ENCODE measurements around the gene MIAT. TPM values are rescaled to one million over a fixed set of nuclear protein-coding genes. Genes with fewer than 3 reads are reported as not detected.
A peak's percentile ranks its signal among the peaks of the same experiment; 100 is the strongest.

MIAT gene
- 1 to 10 TPM in 2 of 4 donors, under 1 TPM in 2; 0.72 to 7.6 (median 1.1) TPM for total RNA-seq

DNA sequence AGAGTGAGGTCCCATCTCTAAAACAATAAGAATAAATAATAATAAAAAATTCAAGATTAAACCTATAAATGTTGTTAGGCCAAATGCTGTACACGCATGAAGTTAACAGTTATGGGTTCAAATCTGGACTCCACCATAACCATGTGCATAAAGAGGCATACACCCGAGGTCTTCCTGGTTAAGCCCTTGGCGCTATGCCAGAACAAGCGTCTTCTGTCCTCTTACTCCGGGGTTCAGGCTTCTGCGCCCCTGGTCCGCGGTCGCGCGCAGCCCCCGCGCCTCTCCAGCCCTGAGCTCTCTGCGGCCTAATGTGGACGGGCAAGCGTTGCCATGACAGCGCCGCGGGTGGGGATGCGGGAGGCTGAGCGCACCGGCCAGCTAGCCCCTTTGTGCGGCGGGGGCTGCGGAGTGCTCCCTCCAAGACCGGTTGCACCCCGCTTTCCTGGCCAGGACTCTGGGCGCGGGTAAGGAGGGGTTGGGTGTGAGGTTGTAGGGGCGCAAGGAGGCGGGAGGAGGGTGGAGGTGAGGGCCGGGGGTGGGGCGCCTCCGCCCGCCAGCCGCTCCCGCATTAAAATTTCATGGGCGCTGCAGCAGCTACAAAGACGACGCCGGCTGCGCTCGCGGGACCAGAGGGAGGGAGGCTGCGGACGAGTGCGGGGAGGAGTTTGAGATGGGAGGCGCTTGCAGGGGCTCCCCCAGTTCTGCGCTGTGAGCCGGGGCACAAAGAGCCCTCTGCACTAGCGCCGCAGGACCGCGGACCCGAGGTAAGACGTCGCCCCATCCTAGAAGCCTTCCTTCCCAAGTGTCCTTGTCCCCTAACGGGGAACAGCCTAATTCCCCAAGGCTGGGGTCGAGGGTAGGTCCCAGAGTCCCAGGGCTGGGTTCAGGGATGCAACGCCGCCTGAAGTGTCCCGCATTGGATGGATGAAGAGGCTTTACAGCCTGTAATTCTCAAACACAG, at the start of gene MIAT:
TSS of gene MIAT (plus strand) at position 698 of the 961 bp plus-strand sequence.
- 2% methylated on average over 44 of the region's 62 CpGs for WGBS
- H3K4me3 ChIP-seq, result peak within 1 kb of the TSS; percentile 44
- peaks cover 45% of the 10 kb centered on the region for H3K27me3 ChIP-seq
- no peak for DNase-seq (ENCODE audit: low spot score in 2 of 2)
- H3K4me1 ChIP-seq, result peaks cover 25% of the 10 kb centered on the region
- no peaks in the 10 kb centered on the region for H3K36me3 ChIP-seq
- H3K27ac ChIP-seq, result no peak within 1 kb of the TSS
- no peak for TF ChIP-seq POLR2AphosphoS5 (IDR thresholded peaks at IDR 0.05)
- TF ChIP-seq POLR2A (IDR thresholded peaks at IDR 0.05), result no peak
- TF ChIP-seq EP300 (IDR thresholded peaks at IDR 0.05), result no peak
- TF ChIP-seq, protein P1, sequence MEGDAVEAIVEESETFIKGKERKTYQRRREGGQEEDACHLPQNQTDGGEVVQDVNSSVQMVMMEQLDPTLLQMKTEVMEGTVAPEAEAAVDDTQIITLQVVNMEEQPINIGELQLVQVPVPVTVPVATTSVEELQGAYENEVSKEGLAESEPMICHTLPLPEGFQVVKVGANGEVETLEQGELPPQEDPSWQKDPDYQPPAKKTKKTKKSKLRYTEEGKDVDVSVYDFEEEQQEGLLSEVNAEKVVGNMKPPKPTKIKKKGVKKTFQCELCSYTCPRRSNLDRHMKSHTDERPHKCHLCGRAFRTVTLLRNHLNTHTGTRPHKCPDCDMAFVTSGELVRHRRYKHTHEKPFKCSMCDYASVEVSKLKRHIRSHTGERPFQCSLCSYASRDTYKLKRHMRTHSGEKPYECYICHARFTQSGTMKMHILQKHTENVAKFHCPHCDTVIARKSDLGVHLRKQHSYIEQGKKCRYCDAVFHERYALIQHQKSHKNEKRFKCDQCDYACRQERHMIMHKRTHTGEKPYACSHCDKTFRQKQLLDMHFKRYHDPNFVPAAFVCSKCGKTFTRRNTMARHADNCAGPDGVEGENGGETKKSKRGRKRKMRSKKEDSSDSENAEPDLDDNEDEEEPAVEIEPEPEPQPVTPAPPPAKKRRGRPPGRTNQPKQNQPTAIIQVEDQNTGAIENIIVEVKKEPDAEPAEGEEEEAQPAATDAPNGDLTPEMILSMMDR (IDR thresholded peaks at IDR 0.05), result no peak
- H3K9me3 ChIP-seq, result no peaks in the 10 kb centered on the region

DNA sequence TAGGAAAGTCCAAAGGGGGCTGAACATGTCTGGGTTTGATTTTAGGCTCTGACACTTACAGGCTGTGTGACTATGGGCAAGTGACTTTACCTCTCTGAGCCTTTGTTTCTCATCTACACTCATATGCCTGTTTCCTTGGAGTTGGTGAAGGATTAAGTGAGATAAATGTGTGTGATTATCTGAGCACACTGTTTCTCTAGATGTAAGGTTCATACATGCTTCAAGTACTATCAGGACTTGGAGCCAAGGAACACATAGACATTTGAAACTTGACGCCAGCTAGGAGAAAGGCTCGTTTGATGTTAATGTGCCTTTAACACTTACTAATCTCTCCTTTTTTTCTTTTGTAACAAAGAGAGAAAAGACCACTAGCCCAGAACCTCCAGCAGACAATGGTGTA, 49.3 kb upstream of the MIAT start:
- H3K4me3 ChIP-seq, result no peak overlapping the region
- no peaks in the 10 kb centered on the region for H3K4me1 ChIP-seq
- H3K36me3 ChIP-seq, result no peaks in the 10 kb centered on the region
- H3K27me3 ChIP-seq, result no peaks in the 10 kb centered on the region
- WGBS, result 42% methylated on average over 2 of the region's 2 CpGs
- no peak overlapping the region for H3K27ac ChIP-seq
- TF ChIP-seq EP300 (IDR thresholded peaks at IDR 0.05) (no peak), POLR2AphosphoS5 (IDR thresholded peaks at IDR 0.05) (no peak), POLR2A (IDR thresholded peaks at IDR 0.05) (no peak)
- TF ChIP-seq, protein P1 (IDR thresholded peaks at IDR 0.05), result no peak
- H3K9me3 ChIP-seq, result no peaks in the 10 kb centered on the region
- DNase-seq (ENCODE audit: low spot score in 2 of 2), result no peak

DNA sequence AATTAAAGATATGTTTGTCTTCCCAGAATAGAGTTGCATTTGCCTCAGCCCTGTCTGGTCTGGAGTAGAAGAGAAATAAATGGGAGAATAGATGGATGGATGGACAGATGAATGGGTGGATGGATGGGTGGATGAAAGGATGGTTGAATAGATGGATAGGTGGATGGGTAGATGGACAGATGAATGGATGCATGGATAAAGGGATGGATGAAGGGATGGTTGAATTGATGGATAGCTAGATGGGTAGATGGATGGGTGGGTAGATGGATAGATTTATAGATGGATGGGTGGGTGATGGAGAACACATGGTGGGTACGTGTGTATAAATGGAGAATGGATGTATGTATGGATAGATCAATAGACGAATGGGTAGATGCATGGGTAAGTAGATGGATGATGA, 48.1 kb upstream of the MIAT start:
- H3K27me3 ChIP-seq, result peaks cover 2% of the 10 kb centered on the region
- H3K9me3 ChIP-seq, result no peaks in the 10 kb centered on the region
- WGBS, result 94% methylated on average over 2 of the region's 2 CpGs
- TF ChIP-seq EP300 (IDR thresholded peaks at IDR 0.05) (no peak), POLR2AphosphoS5 (IDR thresholded peaks at IDR 0.05) (no peak), POLR2A (IDR thresholded peaks at IDR 0.05) (no peak)
- TF ChIP-seq, protein P1 (IDR thresholded peaks at IDR 0.05), result no peak
- H3K36me3 ChIP-seq, result no peaks in the 10 kb centered on the region
- peaks cover 5% of the 10 kb centered on the region for H3K4me1 ChIP-seq
- no peak overlapping the region for H3K27ac ChIP-seq
- DNase-seq (ENCODE audit: low spot score in 2 of 2), result no peak
- H3K4me3 ChIP-seq, result no peak overlapping the region

DNA sequence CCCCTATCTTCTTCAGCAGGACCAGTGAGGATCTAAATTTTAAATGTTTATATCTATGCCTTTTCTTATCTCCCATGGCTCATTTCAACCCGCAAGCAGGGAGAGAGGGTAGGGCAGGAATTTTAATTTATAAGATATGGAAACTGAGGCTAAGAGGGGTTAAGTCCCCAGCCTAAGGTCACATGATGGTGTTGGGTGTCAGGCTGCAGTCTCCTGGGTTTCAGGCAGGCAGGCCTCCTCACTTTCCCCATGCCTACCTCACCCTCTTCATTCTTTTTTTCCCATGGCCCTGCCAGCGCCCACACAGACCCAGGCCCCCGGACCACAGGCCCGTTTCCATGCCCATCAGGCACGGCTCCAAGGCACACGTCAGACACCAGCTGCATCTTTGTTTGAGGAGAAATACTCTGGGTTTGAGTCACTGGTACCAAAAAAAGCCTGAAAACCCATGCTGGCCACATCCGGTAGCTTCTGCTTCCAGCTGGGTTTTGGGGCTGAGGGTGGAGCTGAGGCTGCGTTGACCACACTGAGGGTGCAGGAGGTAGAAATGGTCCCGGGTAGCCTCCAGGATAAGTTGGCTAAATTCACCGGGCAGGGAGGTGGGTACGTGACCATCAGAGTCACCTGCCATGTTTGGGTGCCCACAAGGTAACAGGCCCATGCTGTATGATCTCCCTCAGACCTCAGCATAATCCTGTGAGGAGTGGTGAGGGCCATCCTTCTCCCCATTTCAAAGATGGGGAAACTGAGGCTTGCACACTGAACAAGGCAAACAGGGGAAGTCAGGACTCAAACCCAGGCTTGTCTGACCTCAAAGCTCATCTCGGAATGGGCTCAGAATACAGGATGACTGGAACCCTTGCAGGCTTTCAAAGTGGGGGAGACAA, 47.1 kb upstream of the MIAT start:
- no peak overlapping the region for H3K27ac ChIP-seq

More for the DNA sequence above, 47.1 kb upstream of the MIAT start:
- TF ChIP-seq, protein P1 (IDR thresholded peaks at IDR 0.05), result no peak
- no peak for TF ChIP-seq EP300 (IDR thresholded peaks at IDR 0.05)
- Histone ChIP-seq H3K4me3 (no peak overlapping the region), H3K9me3 (no peaks in the 10 kb centered on the region), H3K4me1 (peaks cover 6% of the 10 kb centered on the region), H3K27me3 (peaks cover 5% of the 10 kb centered on the region), H3K36me3 (no peaks in the 10 kb centered on the region)
- no peak for DNase-seq (ENCODE audit: low spot score in 2 of 2)
- WGBS, result 63% methylated on average over 10 of the region's 12 CpGs
